Astrocyte of the spinal cord (primary cell): Measurements from ENCODE around the gene ATP11C.

Source experiments
- DNase-seq: peaks from one replicate; pipeline ENCODE4 v3.0.0; 2011; ENCODE audit warnings: low read depth, low spot score
- H3K4me3 ChIP-seq: 2 replicates; pipeline ENCODE4 v1.5.1; 2011; ENCODE audit warnings: low read depth, mild to moderate bottlenecking, low read length, moderate library complexity
- CTCF ChIP-seq: IDR thresholded peaks from 2 replicates; pipeline ENCODE4 v1.5.1; 2012; ENCODE audit warnings: low read depth, mild to moderate bottlenecking, low read length, inconsistent platforms
- in situ Hi-C: cut with HindIII; loops from 2 replicates; pipeline ENCODE4 v1.10.0; 2017; ENCODE audit warnings: low sequenced_read_pairs

Gene ATP11C

GRCh38 chrX:139739138-139739537, 193.7 kb downstream of the ATP11C start:
- DNase-seq: peak; percentile 65
- in situ Hi-C loops: no loop called here
- no peak for TF ChIP-seq CTCF
- H3K4me3 ChIP-seq: no peak overlapping the region

DNA sequence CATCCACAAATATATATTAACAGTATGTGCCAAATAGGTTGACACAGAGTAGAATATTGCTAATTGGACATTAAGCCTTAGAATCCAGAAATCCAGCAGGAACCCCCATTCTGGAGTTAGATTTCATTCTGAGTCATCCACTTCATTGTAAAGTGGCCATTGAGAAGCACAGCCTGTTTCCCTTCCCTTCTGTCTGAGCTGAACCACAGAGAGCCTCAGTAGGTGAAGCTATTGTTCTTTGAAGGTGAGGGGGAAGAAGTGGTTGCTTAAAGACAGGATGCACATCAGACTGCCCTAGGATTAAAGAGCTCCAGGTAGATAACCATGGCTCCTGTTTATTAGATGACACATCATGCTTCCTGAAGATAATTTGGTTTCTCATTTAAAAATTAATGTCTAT, 194.3 kb downstream of the ATP11C start:
- in situ Hi-C loops: no loop called here
- peak; percentile 49 for DNase-seq
- TF ChIP-seq CTCF: no peak
- H3K4me3 ChIP-seq: no peak overlapping the region

GRCh38 chrX:139736151-139736550, 196.7 kb downstream of the ATP11C start:
- in situ Hi-C loops: no loop called here
- no peak for DNase-seq
- TF ChIP-seq CTCF: no peak

DNA sequence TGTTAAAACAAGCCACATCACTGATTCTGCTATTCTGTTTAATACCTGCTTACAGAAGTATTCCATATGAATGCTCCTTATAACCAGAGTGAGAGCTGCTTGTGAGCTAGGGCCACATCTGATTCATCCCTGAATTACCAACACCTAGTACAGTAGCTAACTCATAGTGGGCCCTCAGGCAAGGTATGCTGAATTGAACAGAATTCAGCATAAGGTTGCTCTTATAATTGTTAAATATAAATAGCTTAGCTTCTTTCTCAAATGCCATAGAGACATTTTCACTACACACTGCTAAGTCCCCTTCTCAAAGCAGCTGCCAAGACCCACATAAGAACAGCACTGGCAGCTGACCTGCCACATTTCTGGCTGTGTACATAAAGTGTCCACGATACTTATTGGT, 197.9 kb downstream of the ATP11C start:
- TF ChIP-seq CTCF: no peak
- H3K4me3 ChIP-seq: no peak overlapping the region
- in situ Hi-C loops: no loop called here
- DNase-seq: no peak

More at GRCh38 chrX:139736151-139736550, 196.7 kb downstream of the ATP11C start:
- H3K4me3 ChIP-seq: no peak overlapping the region

DNA sequence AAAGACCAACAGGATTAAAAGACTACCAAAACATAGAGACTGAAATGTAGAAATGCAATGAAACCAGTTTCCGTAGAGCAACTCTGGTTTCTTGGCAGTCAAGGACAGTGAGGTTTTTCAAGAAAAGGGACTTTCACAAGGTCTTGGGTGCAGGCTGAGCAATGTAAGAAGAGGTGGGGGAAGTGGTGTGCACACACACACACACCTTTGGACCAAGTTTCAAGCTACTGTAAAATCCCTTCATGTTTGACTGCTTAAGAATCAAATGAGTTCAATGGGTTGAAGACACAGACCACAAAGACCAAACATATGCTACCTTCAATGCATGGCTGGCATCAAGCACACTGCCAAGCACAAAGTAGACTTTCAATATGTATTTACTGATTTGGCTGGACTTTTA, 207.1 kb downstream of the ATP11C start:
- TF ChIP-seq CTCF: no peak
- H3K4me3 ChIP-seq: no peak overlapping the region
- in situ Hi-C loops: no loop called here
- no peak for DNase-seq

- no peak for DNase-seq
- no peak overlapping the region for H3K4me3 ChIP-seq
- in situ Hi-C loops: no loop called here
- TF ChIP-seq CTCF: no peak
Measured at GRCh38 chrX:139724626-139725025, 208.2 kb downstream of the ATP11C start.

DNA sequence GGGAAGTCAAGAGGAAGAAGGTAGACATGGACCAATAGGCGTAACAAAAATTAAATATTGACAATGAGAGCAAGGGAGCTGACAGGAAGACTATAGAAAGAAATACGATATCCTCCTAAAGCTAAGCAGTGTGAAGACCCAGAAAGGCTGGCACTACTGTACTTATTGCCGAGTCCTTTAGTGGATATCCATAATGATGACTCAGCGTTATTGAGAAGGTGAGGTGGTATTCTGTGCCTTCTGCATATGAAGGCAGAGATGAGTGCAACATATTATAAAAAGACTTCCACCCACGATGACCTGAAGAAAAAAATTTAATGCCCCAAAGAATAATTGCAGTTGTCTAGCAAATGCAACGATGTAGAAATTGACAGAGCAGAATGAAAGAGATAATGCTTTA, 211.9 kb downstream of the ATP11C start:
- TF ChIP-seq CTCF: no peak
- no peak overlapping the region for H3K4me3 ChIP-seq
- in situ Hi-C loops: no loop called here
- no peak for DNase-seq
